ENCODE results near the gene SGCD.

DNA sequence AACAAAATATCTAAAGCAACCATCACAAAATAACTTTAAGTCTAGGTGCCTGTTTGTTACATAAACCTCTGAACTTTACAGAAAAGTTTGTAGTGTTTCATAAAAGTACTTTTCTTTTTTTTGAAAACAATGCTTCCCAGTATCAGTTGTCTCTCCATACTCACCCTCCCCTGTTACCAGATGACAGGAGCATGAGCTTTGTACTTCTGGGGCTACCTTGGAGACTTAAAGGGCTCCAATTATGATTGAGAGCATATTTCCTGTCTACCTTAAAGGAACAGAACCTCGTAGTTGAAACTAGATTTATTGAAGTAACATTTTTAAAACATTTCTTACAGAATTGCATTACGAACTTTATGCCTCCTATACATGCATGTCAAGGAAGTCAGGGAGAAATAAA, 467.7 kb downstream of the SGCD start:
- no peak for TF ChIP-seq EP300 (IDR thresholded peaks at IDR 0.05)
- no peak for TF ChIP-seq POLR2A (IDR thresholded peaks at IDR 0.05)
- no peak for TF ChIP-seq CTCF (IDR thresholded peaks at IDR 0.05)
- TF ChIP-seq POLR2AphosphoS5 (IDR thresholded peaks at IDR 0.05), result no peak

Measured in stomach (tissue), 4 donors.